OCI-LY1 (cell line): ENCODE data around the gene HLA-DQB2.
A peak's percentile ranks its signal among the peaks of the same experiment; 100 is the strongest.
"Not testable (repeated sequence)": the region's sequence is repeated elsewhere in the genome, so short reads cannot be mapped to it uniquely, and the experiment has no call there.

Source experiments
- H2AFZ ChIP-seq: fragments of 200-600 bp; sonication (generic), shearing (Covaris generic); 2 replicates; pipeline ENCODE4 v1.6.0; 2014; ENCODE audit warnings: antibody characterized with exemption, mild to moderate bottlenecking, low read length
- H3F3A ChIP-seq: fragments of 200-600 bp; sonication (generic), shearing (Covaris generic); 2 replicates; pipeline ENCODE4 v1.6.0; 2014; ENCODE audit warnings: mild to moderate bottlenecking, antibody characterized with exemption, low read length, moderate library complexity; ENCODE audit not compliant: insufficient read depth
- H3K27ac ChIP-seq: fragments of 200-600 bp; sonication (generic); 2 replicates; pipeline ENCODE4 v1.5.1; 2014; ENCODE audit warnings: low read length, mixed run types, mild to moderate bottlenecking, low read depth; ENCODE audit not compliant: poor library complexity, severe bottlenecking
- H3K27me3 ChIP-seq: fragments of 200-600 bp; sonication (generic); 2 replicates; pipeline ENCODE4 v1.6.0; 2014; ENCODE audit warnings: antibody characterized with exemption, mild to moderate bottlenecking, low read length, moderate library complexity; ENCODE audit not compliant: insufficient read depth
- H3K36me3 ChIP-seq: fragments of 200-600 bp; sonication (generic); 2 replicates; pipeline ENCODE4 v1.6.1; 2014; ENCODE audit warnings: mild to moderate bottlenecking, antibody characterized with exemption, low read length, moderate library complexity, mixed read lengths; ENCODE audit not compliant: insufficient read depth
- H3K4me1 ChIP-seq: fragments of 200-600 bp; sonication (generic); 2 replicates; pipeline ENCODE4 v1.5.1; 2014; ENCODE audit warnings: mild to moderate bottlenecking, low read length, moderate library complexity; ENCODE audit not compliant: insufficient read depth, severe bottlenecking
- H3K4me2 ChIP-seq: fragments of 200-600 bp; sonication (generic), shearing (Covaris generic); 2 replicates; pipeline ENCODE4 v1.6.1; 2014; ENCODE audit warnings: low read length
- H3K4me3 ChIP-seq: fragments of 200-600 bp; sonication (generic); 2 replicates; pipeline ENCODE4 v1.5.1; 2014; ENCODE audit warnings: low read length, low read depth, mild to moderate bottlenecking, mixed read lengths; ENCODE audit not compliant: poor library complexity, severe bottlenecking
- H3K79me2 ChIP-seq: fragments of 200-600 bp; shearing (Covaris generic); 2 replicates; pipeline ENCODE4 v1.6.1; 2016; ENCODE audit warnings: mixed run types, low read length, mixed read lengths; ENCODE audit not compliant: insufficient read depth
- H3K9ac ChIP-seq: fragments of 200-600 bp; sonication (generic), shearing (Covaris generic); 2 replicates; pipeline ENCODE4 v1.6.1; 2014; ENCODE audit warnings: mild to moderate bottlenecking, low read length, mixed read lengths
- H3K9me2 ChIP-seq: fragments of 200-600 bp; sonication (generic), shearing (Covaris generic); 2 replicates; pipeline ENCODE4 v1.6.1; 2014; ENCODE audit warnings: low read depth, mild to moderate bottlenecking, low read length, mixed read lengths
- H3K9me3 ChIP-seq: fragments of 200-600 bp; shearing (Covaris generic); 2 replicates; pipeline ENCODE4 v1.6.1; 2014; ENCODE audit warnings: low read length, mixed read lengths
- H4K20me1 ChIP-seq: fragments of 200-600 bp; sonication (generic), shearing (Covaris generic); 2 replicates; pipeline ENCODE4 v1.6.0; 2016; ENCODE audit warnings: mild to moderate bottlenecking, low read length; ENCODE audit not compliant: insufficient read depth
- EZH2 ChIP-seq: fragments of 200-600 bp; sonication (generic), shearing (Covaris generic); IDR thresholded peaks from 2 replicates; pipeline ENCODE4 v1.8.0; 2017; ENCODE audit warnings: borderline replicate concordance, mixed run types, mild to moderate bottlenecking, antibody characterized with exemption, low read length, moderate library complexity, mixed read lengths
- TF ChIP-seq, protein P1 (sequence below): fragments of 200-600 bp; sonication (generic), shearing (Covaris generic); IDR thresholded peaks from 2 replicates; pipeline ENCODE4 v1.5.1; 2017; ENCODE audit warnings: mild to moderate bottlenecking, antibody characterized with exemption, low read length, moderate library complexity, mixed read lengths

Gene HLA-DQB2

DNA sequence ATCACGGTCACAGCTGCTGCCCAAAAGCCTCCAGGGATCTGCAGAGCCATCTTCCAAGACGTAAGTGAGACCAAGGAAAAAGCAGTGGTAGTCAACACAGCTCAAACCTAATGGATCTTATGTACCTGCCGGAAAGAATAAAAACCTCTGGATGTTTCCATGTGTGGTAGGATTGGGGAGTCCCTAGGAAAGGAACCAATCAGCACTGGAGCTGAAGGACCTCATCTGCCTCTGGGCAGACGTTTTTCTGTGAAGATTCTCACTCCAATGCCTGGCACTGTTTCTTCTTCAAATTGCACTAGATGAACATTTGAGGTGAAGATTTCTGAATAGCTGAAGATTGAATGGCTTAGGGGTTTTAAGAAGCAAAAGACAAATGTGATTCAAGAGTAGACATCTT, at the start of gene HLA-DQB2:
TSS of gene HLA-DQB2 (minus strand) at position 112 of the 400 bp plus-strand sequence. CDS start at position 50, 62 bp downstream.
- no peaks in the 10 kb centered on the region for H3K4me1 ChIP-seq

DNA sequence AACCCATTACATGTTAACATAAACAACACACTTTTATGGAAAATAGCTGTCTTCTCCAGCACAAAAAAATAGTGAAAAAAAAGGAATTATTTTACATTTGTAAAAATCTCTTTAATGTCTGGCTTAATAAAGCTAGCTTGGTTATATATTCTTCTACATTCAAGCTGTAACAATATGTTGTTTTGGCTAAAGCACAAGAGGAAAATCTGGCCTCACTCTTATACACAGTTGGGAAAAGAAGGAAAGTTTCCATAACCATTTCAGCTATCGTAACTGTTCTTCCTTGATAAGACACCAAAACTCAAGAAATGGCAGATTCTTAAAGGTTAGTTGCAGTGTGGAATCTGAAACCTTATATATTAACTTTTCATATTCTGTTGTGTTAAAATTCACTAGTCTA, 45.8 kb upstream of the HLA-DQB2 start:
- Histone ChIP-seq H3K4me1 (no peaks in the 10 kb centered on the region), H3K27ac (no peak overlapping the region), H3K9me2 (no peaks in the 10 kb centered on the region), H3K36me3 (peaks cover 6% of the 10 kb centered on the region; the same call in 1 of the 2 replicates), H3F3A (no peaks in the 10 kb centered on the region), H3K4me3 (no peak overlapping the region), H2AFZ (no peak overlapping the region), H3K4me2 (no peak overlapping the region), H3K27me3 (no peaks in the 10 kb centered on the region), H4K20me1 (no peaks in the 10 kb centered on the region), H3K9ac (no peak overlapping the region), H3K79me2 (no peaks in the 10 kb centered on the region), H3K9me3 (no peaks in the 10 kb centered on the region)
- TF ChIP-seq, protein P1, sequence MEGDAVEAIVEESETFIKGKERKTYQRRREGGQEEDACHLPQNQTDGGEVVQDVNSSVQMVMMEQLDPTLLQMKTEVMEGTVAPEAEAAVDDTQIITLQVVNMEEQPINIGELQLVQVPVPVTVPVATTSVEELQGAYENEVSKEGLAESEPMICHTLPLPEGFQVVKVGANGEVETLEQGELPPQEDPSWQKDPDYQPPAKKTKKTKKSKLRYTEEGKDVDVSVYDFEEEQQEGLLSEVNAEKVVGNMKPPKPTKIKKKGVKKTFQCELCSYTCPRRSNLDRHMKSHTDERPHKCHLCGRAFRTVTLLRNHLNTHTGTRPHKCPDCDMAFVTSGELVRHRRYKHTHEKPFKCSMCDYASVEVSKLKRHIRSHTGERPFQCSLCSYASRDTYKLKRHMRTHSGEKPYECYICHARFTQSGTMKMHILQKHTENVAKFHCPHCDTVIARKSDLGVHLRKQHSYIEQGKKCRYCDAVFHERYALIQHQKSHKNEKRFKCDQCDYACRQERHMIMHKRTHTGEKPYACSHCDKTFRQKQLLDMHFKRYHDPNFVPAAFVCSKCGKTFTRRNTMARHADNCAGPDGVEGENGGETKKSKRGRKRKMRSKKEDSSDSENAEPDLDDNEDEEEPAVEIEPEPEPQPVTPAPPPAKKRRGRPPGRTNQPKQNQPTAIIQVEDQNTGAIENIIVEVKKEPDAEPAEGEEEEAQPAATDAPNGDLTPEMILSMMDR: no peak
- no peak for TF ChIP-seq EZH2

More for the DNA sequence above, at the start of gene HLA-DQB2:
- no peak within 1 kb of the TSS for H3K4me3 ChIP-seq
- H4K20me1 ChIP-seq: no peaks in the 10 kb centered on the region
- H3K27ac ChIP-seq: no peak within 1 kb of the TSS
- H3K36me3 ChIP-seq: no peaks in the 10 kb centered on the region
- no peak within 1 kb of the TSS for H3K4me2 ChIP-seq
- TF ChIP-seq, protein P1: no peak
- no peak for TF ChIP-seq EZH2
- H3K79me2 ChIP-seq: no peaks in the 10 kb centered on the region
- H3K9ac ChIP-seq: no peak within 1 kb of the TSS
- H3K9me3 ChIP-seq: no peaks in the 10 kb centered on the region
- no peaks in the 10 kb centered on the region for H3K9me2 ChIP-seq
- no peaks in the 10 kb centered on the region for H3K27me3 ChIP-seq
- no peak within 1 kb of the TSS for H2AFZ ChIP-seq
- no peaks in the 10 kb centered on the region for H3F3A ChIP-seq

DNA sequence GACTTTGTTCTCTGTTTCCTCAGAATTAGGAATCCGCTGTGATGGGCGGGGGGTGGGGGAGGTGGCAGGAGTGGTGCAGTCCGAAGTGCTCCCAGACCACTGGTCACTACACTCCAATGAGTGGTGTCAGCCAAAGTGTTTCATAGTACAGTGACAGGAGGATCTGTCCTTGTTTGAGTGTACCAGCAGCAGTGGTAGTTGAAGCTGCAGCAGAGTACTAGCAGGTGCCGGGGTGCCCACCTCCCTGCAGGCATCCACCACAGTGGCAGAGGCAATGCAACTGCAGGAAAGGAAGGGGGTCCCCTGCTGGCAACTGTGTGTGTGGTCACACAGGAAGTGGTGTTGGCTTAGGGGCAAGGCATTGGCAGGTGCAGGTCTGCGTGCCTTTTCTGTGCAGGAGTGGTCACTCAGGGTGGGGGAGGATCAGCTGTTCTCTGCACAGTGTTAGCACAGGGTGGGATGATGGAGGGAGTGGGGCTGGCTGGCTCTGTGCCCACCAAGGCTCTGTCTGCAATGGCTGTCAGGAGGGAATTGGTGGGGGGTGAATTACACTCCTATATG, 43.8 kb upstream of the HLA-DQB2 start:
- TF ChIP-seq, protein P1: peak; percentile 37
- TF ChIP-seq EZH2: no peak
- Histone ChIP-seq H3K79me2 (no peaks in the 10 kb centered on the region), H3F3A (no peaks in the 10 kb centered on the region), H3K4me3 (no peak overlapping the region), H2AFZ (no peak overlapping the region), H3K4me1 (no peaks in the 10 kb centered on the region), H3K9ac (no peak overlapping the region), H4K20me1 (no peaks in the 10 kb centered on the region), H3K4me2 (no peak overlapping the region), H3K9me3 (no peaks in the 10 kb centered on the region), H3K9me2 (no peaks in the 10 kb centered on the region), H3K27me3 (no peaks in the 10 kb centered on the region; the same call in 1 of the 2 replicates), H3K27ac (no peak overlapping the region), H3K36me3 (no peaks in the 10 kb centered on the region)

DNA sequence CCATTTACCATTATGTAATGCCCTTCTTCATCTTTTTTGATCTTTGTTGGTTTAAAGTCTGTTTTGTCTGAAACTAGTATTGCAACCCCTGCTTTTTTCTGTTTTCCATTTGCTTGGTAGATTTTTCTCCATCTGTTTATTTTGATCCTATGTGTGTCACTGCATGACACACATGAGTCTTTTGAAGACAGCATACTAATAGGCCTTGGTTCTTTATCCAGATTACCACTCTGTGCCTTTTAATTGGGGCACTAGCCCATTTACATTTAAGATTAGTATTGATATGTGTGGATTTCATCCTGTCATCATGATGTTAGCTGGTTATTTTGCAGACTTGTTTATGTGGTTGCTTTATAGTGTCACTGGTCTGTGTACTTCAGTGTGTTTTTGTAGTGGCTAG, 42.1 kb upstream of the HLA-DQB2 start:
- H3K27ac ChIP-seq, H3K36me3 ChIP-seq, H4K20me1 ChIP-seq, H3K9me2 ChIP-seq, H3K79me2 ChIP-seq, H3K4me1 ChIP-seq, H3K9ac ChIP-seq, H3K4me3 ChIP-seq, H2AFZ ChIP-seq, H3K4me2 ChIP-seq, H3K27me3 ChIP-seq, H3K9me3 ChIP-seq, H3F3A ChIP-seq: not testable (repeated sequence)
